ENCODE data around the gene SPINT3.

The SPINT3 gene

GRCh38 chr20:45515147-45515913 lies at the start of gene SPINT3:
Gene SPINT3 (minus strand): TSS chr20:45515622. CDS start chr20:45515608, 14 bp downstream.
- DNase-seq (ENCODE audit: low read depth), result no peak

GRCh38 chr20:45564760-45565276 lies 49.4 kb upstream of the SPINT3 start:
- DNase-seq (ENCODE audit: low read depth), result no peak

- no peak for DNase-seq (ENCODE audit: low read depth)
Measured at GRCh38 chr20:45555198-45555597, 39.8 kb upstream of the SPINT3 start.

GRCh38 chr20:45552456-45552855 lies 37.0 kb upstream of the SPINT3 start:
- DNase-seq (ENCODE audit: low read depth), result no peak

GRCh38 chr20:45550765-45551164 lies 35.3 kb upstream of the SPINT3 start:
- DNase-seq (ENCODE audit: low read depth), result no peak

GRCh38 chr20:45548410-45548809 lies 33.0 kb upstream of the SPINT3 start:
- no peak for DNase-seq (ENCODE audit: low read depth)

GRCh38 chr20:45547206-45547770 lies 31.9 kb upstream of the SPINT3 start, which contains the start of gene EPPIN:
Gene EPPIN (minus strand): TSS chr20:45547401. CDS start chr20:45547357, 44 bp downstream.
- no peak for DNase-seq (ENCODE audit: low read depth)

GRCh38 chr20:45545754-45546453 lies 30.5 kb upstream of the SPINT3 start:
- DNase-seq (ENCODE audit: low read depth), result peak; percentile 5

- DNase-seq (ENCODE audit: low read depth), result no peak
Measured at GRCh38 chr20:45545351-45545750, 29.9 kb upstream of the SPINT3 start.

GRCh38 chr20:45539382-45539781 lies 24.0 kb upstream of the SPINT3 start, which contains the start of gene WFDC6:
Gene WFDC6 (minus strand): TSS chr20:45539482. CDS start chr20:45539407, 75 bp downstream.
- no peak for DNase-seq (ENCODE audit: low read depth)

- DNase-seq (ENCODE audit: low read depth), result no peak
Measured at GRCh38 chr20:45538209-45538799, 22.9 kb upstream of the SPINT3 start.

GRCh38 chr20:45527294-45527693 lies 11.9 kb upstream of the SPINT3 start:
- DNase-seq (ENCODE audit: low read depth), result no peak

GRCh38 chr20:45523821-45524220 lies 8.4 kb upstream of the SPINT3 start:
- DNase-seq (ENCODE audit: low read depth), result no peak

GRCh38 chr20:45518282-45518681 lies 2.9 kb upstream of the SPINT3 start:
- DNase-seq (ENCODE audit: low read depth), result no peak

GRCh38 chr20:45510242-45510862 lies 5.1 kb downstream of the SPINT3 start:
- no peak for DNase-seq (ENCODE audit: low read depth)

- DNase-seq (ENCODE audit: low read depth), result no peak
Measured at GRCh38 chr20:45509091-45509490, 6.3 kb downstream of the SPINT3 start.

GRCh38 chr20:45508068-45508886 lies 7.1 kb downstream of the SPINT3 start:
- DNase-seq (ENCODE audit: low read depth), result no peak

GRCh38 chr20:45507011-45507820 lies 8.2 kb downstream of the SPINT3 start:
- DNase-seq (ENCODE audit: low read depth), result no peak

GRCh38 chr20:45506398-45506797 lies 9.0 kb downstream of the SPINT3 start:
- DNase-seq (ENCODE audit: low read depth), result no peak

- DNase-seq (ENCODE audit: low read depth), result no peak
Measured at GRCh38 chr20:45503403-45503802, 12.0 kb downstream of the SPINT3 start.
